ENCODE results near the gene FRYL.
"Not testable (repeated sequence)": the region's sequence is repeated elsewhere in the genome, so short reads cannot be mapped to it uniquely, and the experiment has no call there.

The FRYL gene

DNA sequence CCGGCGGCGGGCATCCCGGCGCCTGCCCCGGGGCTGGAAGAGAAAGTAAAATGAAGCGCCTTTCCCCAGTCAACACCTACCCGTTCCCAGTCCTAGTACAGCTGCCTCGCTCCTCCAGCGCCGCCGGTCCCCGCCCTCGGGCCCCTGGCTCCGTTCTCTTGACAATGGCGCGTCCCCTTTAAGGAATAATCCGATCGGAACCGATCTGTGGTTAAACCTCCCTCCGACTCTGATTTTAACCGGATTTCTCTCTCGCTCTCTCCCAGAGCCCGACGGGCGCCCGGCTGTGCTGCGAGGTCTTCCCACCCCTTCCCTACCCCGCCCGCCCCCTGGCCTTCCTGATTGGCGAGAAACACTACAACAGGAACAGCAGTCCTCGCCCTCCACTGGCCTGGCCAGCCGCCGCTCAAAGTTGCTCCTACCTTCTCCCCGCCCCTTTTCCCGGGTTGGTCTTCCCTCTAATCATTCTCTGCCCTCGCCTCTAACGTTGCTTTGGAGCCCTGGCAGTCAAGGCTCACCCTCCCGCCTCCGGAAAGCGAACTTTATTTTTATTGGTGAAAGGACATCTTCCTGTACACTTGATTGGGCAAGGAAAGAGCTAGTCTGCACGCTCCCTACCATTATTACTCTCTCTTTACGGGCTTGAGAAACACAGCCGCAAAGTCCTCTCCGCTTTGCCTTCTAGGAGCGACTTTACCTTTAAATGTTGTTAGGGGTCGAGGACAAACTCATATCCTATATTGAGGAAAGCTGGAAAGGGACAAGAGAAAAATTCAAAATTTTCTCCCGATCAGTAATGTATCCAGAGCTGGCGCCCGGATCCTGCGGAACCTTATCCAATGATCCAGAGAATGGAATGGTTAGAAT lies at the start of gene FRYL:
FRYL (minus strand) TSS at position 282 of the 867 bp plus-strand sequence. CDS start 145,869 bp downstream, outside the sequence.
- TF ChIP-seq, protein P1, sequence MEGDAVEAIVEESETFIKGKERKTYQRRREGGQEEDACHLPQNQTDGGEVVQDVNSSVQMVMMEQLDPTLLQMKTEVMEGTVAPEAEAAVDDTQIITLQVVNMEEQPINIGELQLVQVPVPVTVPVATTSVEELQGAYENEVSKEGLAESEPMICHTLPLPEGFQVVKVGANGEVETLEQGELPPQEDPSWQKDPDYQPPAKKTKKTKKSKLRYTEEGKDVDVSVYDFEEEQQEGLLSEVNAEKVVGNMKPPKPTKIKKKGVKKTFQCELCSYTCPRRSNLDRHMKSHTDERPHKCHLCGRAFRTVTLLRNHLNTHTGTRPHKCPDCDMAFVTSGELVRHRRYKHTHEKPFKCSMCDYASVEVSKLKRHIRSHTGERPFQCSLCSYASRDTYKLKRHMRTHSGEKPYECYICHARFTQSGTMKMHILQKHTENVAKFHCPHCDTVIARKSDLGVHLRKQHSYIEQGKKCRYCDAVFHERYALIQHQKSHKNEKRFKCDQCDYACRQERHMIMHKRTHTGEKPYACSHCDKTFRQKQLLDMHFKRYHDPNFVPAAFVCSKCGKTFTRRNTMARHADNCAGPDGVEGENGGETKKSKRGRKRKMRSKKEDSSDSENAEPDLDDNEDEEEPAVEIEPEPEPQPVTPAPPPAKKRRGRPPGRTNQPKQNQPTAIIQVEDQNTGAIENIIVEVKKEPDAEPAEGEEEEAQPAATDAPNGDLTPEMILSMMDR (conservative IDR thresholded peaks at IDR 0.05; ENCODE audit: low read depth, low read length) = no peak
- H3K4me3 ChIP-seq (ENCODE audit: low read length) = peak within 1 kb of the TSS; percentile 95
- peak; percentile 99 for DNase-seq (ENCODE audit: low read depth)

DNA sequence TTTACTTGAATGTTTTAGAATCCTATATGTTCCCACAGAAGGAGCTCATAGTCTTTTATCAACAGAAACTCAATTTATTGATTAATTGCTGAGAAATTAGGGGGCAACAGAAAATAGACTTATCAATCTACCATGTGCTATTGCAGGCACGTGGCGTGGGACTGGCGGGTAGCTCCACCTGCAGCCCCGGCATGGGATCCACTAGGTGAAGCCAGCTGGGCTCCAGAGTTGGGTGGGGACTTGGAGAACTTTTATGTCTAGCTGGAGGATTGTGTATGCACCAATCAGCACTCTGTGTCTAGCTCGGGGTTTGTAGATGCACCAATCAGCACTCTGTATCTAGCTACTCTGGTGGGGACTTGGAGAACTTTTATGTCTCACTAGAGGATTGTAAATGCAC lies 47.5 kb upstream of the FRYL start:
- no peak for DNase-seq (ENCODE audit: low read depth)
- TF ChIP-seq, protein P1 (conservative IDR thresholded peaks at IDR 0.05; ENCODE audit: low read depth, low read length) = no peak
- H3K4me3 ChIP-seq (ENCODE audit: low read length) = no peak overlapping the region

DNA sequence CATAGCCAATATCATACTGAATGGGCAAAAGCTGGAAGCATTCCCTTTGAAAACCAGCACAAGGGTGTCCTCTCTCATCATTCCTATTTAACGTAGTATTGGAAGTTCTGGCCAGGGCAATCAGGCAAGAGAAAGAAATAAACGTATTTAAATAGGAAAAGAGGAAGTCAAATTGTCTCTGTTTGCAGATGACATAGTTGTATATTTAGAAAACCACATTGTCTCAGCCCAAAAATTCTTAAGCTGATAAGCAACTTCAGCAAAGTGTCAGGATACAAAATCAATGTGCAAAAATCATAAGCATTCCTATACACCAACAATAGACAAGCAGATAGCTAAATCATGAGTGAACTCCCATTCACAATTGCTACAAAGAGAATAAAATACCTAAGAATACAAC lies 41.4 kb upstream of the FRYL start:
- not testable (repeated sequence) for DNase-seq (ENCODE audit: low read depth); H3K4me3 ChIP-seq (ENCODE audit: low read length)

DNA sequence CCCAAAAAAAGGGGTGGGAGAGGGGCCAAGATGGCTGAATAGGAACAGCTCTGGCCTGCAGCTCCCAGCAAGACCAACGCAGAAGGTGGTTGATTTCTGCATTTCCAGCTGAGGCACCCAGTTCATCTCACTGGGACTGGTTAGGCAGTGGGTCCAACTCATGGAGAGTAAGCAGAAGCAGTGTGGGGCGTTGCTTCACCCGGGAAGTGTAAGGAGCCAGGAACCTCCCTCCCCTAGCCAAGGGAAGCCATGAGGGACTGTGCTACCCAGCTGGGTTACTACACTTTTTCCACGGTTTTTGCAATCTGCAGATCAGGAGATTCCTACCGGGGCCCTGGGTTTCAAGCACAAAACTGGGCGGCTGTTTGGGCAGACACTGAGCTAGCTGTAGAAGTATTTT lies 36.9 kb upstream of the FRYL start:
- TF ChIP-seq, protein P1 (conservative IDR thresholded peaks at IDR 0.05; ENCODE audit: low read depth, low read length) = no peak
- DNase-seq (ENCODE audit: low read depth) = no peak
- H3K4me3 ChIP-seq (ENCODE audit: low read length) = no peak overlapping the region

DNA sequence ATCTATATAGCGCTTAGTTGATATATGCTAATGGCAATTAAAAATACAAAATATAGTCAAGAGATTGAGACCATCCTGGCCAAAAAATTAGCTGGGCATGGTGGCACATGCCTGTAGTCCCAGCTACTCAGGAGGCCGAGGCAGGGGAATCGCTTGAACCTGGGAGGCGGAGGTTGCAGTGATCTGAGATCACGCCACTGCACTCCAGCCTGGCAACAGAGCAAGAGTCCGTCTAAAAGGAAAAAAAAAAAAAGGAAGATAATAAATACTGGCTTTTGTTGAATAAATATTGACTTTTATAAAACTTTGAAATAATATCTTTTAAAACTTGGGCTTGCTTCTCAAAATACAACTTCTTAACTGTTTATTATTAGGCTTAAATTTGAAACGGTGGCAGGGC lies 36.2 kb upstream of the FRYL start:
- DNase-seq (ENCODE audit: low read depth); H3K4me3 ChIP-seq (ENCODE audit: low read length): not testable (repeated sequence)

DNA sequence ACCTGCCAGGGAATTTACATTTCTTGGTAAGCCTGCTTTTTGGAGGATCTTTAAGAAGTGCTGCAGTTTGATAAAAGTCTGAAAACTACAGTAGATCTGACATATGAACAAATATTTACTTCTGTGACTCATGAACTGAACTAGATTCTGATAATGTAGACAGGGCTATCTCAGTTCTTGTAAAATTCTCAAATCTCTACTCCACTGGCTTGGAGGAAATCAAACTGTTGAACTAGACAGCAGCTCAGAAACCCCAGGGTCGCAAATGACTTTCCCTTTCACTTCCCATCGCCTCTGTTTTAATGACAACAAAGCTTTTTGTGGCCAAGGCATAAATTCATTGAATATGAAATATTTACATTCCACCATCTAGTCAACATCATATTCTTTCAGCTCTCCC lies 35.4 kb upstream of the FRYL start:
- TF ChIP-seq, protein P1 (conservative IDR thresholded peaks at IDR 0.05; ENCODE audit: low read depth, low read length) = no peak
- DNase-seq (ENCODE audit: low read depth) = no peak
- H3K4me3 ChIP-seq (ENCODE audit: low read length) = no peak overlapping the region

DNA sequence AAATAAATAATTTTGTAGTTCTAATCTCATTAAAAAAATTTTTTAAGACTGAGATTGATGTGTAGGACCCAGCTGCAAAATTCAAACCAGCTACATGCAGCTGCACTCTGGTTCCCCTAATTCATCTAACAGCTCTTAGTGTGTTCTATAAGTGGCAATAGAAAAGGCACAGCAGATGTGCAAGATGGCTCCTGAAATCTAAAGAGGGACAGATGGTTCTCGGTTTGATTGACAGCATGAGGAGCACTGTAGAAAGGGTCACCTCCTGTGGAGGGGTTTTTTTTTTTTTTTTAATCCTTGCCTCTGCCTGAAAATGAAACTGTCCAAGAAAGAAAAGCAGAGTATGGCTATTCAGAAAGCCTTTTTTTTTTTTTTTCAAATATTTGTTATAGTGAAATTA lies 33.9 kb upstream of the FRYL start:
- TF ChIP-seq, protein P1 (conservative IDR thresholded peaks at IDR 0.05; ENCODE audit: low read depth, low read length) = no peak
- no peak for DNase-seq (ENCODE audit: low read depth)
- H3K4me3 ChIP-seq (ENCODE audit: low read length) = no peak overlapping the region

DNA sequence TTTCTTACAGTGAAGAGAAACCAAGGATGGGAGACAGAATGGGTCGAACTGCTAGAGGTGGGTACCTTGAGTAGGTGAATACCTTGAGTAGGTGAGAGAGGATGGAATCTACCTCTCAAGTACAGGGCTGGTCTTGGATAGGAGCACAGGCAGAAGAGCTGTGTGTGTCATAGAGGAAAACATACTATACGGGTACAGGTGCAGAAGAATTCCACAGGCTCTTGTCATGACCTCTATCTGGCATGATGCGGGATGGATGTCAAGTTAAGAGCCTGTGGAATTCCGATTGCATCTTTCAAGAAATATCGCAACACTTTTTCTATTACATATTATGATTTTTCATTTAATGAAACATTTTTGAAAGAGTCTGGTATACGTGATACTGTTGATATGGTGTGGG lies 32.8 kb upstream of the FRYL start:
- no peak overlapping the region for H3K4me3 ChIP-seq (ENCODE audit: low read length)
- TF ChIP-seq, protein P1 (conservative IDR thresholded peaks at IDR 0.05; ENCODE audit: low read depth, low read length) = no peak
- no peak for DNase-seq (ENCODE audit: low read depth)

All from retinal pigment epithelial cell (primary cell).